SK-N-SH (cell line): Measurements from ENCODE around the gene EHD1. TPM values are rescaled to one million over a fixed set of nuclear protein-coding genes. Genes with fewer than 3 reads are reported as not detected.

ENCODE experiments used
- CTCF ChIA-PET: fragments of 300-600, 350-600 bp; formaldehyde crosslinking; extraction: SDS; loops from one replicate; lab custom pipeline; 2021; lab: Yijun Ruan, JAX
- POLR2A ChIA-PET: fragments of 350-600 bp; sonication (Branson Sonifier 250); formaldehyde crosslinking; extraction: SDS; loops from one replicate; lab custom pipeline; 2020; ENCODE audit warnings: antibody characterized with exemption, inconsistent platforms; lab: Yijun Ruan, JAX
- DNase-seq: peaks from one replicate; pipeline ENCODE4 v3.0.0; 2012
- H2AFZ ChIP-seq: fragments of 200-600 bp; sonication (generic); 2 replicates; pipeline ENCODE4 v1.8.1; 2016; ENCODE audit warnings: antibody characterized with exemption, mild to moderate bottlenecking, low read depth
- H3F3A ChIP-seq: fragments of 200-600 bp; sonication (generic); replicated peaks from 2 replicates; pipeline ENCODE3; 2016; ENCODE audit warnings: antibody characterized with exemption, mild to moderate bottlenecking; ENCODE audit not compliant: insufficient read depth
- H3K27ac ChIP-seq, 2 experiments: fragments of 200-500 bp in 1 of 2; fragments of 200-600 bp in 1 of 2; sonication (Bioruptor generic) in 1 of 2; sonication (generic), shearing (Covaris generic) in 1 of 2; 2 replicates each; pipeline versions ENCODE4 v1.5.1 to v1.6.1; 2014 to 2016; ENCODE audit warnings: low read depth in 2 of 2, inconsistent platforms in 1 of 2, low read length in 1 of 2, mild to moderate bottlenecking in 1 of 2, mixed read lengths in 1 of 2
- H3K27me3 ChIP-seq: fragments of 200-600 bp; sonication (generic), shearing (Covaris generic); 2 replicates; pipeline ENCODE4 v1.6.1; 2016; ENCODE audit warnings: mixed run types; ENCODE audit not compliant: insufficient read depth
- H3K36me3 ChIP-seq, 2 experiments: fragments of 200-500 bp in 1 of 2; fragments of 200-600 bp in 1 of 2; sonication (Bioruptor generic) in 1 of 2; sonication (generic) in 1 of 2; replicated peaks in 1 of 2; 2 replicates each; pipeline versions ENCODE3 to v1.5.1; 2014 to 2016; ENCODE audit warnings: low read length in 1 of 2, mild to moderate bottlenecking in 1 of 2; ENCODE audit not compliant: insufficient read depth in 2 of 2, control insufficient read depth in 1 of 2
- H3K4me1 ChIP-seq, 2 experiments: fragments of 200-500 bp in 1 of 2; fragments of 200-600 bp in 1 of 2; sonication (Bioruptor generic) in 1 of 2; sonication (generic), shearing (Covaris generic) in 1 of 2; 2 replicates each; pipeline versions ENCODE4 v1.5.1 to v1.6.1; 2014 to 2016; ENCODE audit warnings: low read depth in 1 of 2, low read length in 1 of 2, mixed run types in 1 of 2; ENCODE audit not compliant: insufficient read depth in 2 of 2, control insufficient read depth in 1 of 2
- H3K4me2 ChIP-seq: fragments of 200-600 bp; sonication (generic), shearing (Covaris generic); 2 replicates; pipeline ENCODE4 v1.6.1; 2017; ENCODE audit warnings: mixed run types
- H3K4me3 ChIP-seq, 2 experiments: fragments of 200-500 bp in 1 of 2; fragments of 200-600 bp in 1 of 2; sonication (Bioruptor generic) in 1 of 2; sonication (generic), shearing (Covaris generic) in 1 of 2; 2 replicates each; pipeline versions ENCODE4 v1.5.1 to v1.8.1; 2014 to 2016; ENCODE audit warnings: low read depth in 2 of 2, inconsistent platforms in 1 of 2, low read length in 1 of 2, mild to moderate bottlenecking in 1 of 2, mixed read lengths in 1 of 2, moderate library complexity in 1 of 2
- H3K79me2 ChIP-seq: fragments of 200-600 bp; sonication (generic); 2 replicates; pipeline ENCODE4 v1.8.1; 2017; ENCODE audit warnings: mild to moderate bottlenecking; ENCODE audit not compliant: insufficient read depth
- H3K9ac ChIP-seq: fragments of 200-600 bp; sonication (generic); 2 replicates; pipeline ENCODE4 v1.6.1; 2017; ENCODE audit warnings: mixed run types
- H3K9me2 ChIP-seq: fragments of 200-600 bp; sonication (generic); 2 replicates; pipeline ENCODE4 v1.6.1; 2017; ENCODE audit warnings: mixed run types
- H3K9me3 ChIP-seq: fragments of 200-600 bp; sonication (generic); 2 replicates; pipeline ENCODE4 v1.6.1; 2017; ENCODE audit warnings: mixed run types, mild to moderate bottlenecking, moderate library complexity
- H4K20me1 ChIP-seq: fragments of 200-600 bp; sonication (generic); 2 replicates; pipeline ENCODE4 v1.6.1; 2017; ENCODE audit warnings: mild to moderate bottlenecking, mixed run types; ENCODE audit not compliant: insufficient read depth
- ELF1 ChIP-seq: IDR thresholded peaks from 2 replicates; pipeline ENCODE4 v1.4.0; 2012
- FOXJ3 ChIP-seq: sonication (generic); formaldehyde crosslinking; IDR thresholded peaks from 2 replicates; pipeline ENCODE4 v1.5.1; 2020; ENCODE audit warnings: mild to moderate bottlenecking, missing genetic modification reagents
- IRF3 ChIP-seq: fragments of 150-350 bp; IDR thresholded peaks from 2 replicates; pipeline ENCODE4 v1.6.1; 2016; ENCODE audit warnings: mild to moderate bottlenecking, low read depth, low read length
- NFIC ChIP-seq: IDR thresholded peaks from 2 replicates; pipeline ENCODE4 v1.4.0; 2012; ENCODE audit warnings: borderline replicate concordance
- REST ChIP-seq: IDR thresholded peaks from 2 replicates; pipeline ENCODE4 v1.6.1; 2012; ENCODE audit warnings: mild to moderate bottlenecking, low read depth, low read length, moderate library complexity
- RXRA ChIP-seq: IDR thresholded peaks from 2 replicates; pipeline ENCODE4 v1.4.0; 2012; ENCODE audit warnings: low read depth, mild to moderate bottlenecking, borderline replicate concordance
- WGBS: methylation state at CpG from one replicate; pipeline ENCODE4 v1.1.6; 2017; ENCODE audit warnings: low lambda C conversion rate; 5-methylcytosine and 5-hydroxymethylcytosine counted together
- polyA plus RNA-seq, 3 experiments: library from polyadenylated mRNA; depleted of rRNA; stranded (reverse); fragments of >200 nt; gene quantifications; 2 replicates each; pipeline ENCODE4 v1.2.3, GENCODE V29; 2012

EHD1 gene
- polyA plus RNA-seq, 1 of the 3 experiments (the other 2 are of a cell fraction), result 93.3 TPM

- Histone ChIP-seq H3K79me2 (no peaks in the 10 kb centered on the region), H3K9ac (no peak overlapping the region), H3K9me2 (no peaks in the 10 kb centered on the region), H2AFZ (no peak overlapping the region), H3K9me3 (no peaks in the 10 kb centered on the region), H3K4me3 (no peak overlapping the region), H3K4me2 (no peak overlapping the region), H3K27ac (no peak overlapping the region), H3K36me3 (no peaks in the 10 kb centered on the region), H3F3A (no peaks in the 10 kb centered on the region), H4K20me1 (no peaks in the 10 kb centered on the region), H3K27me3 (no peaks in the 10 kb centered on the region), H3K4me1 (peaks cover 0 to 5% of the 10 kb centered on the region in 2 experiments; a peak in 1 of 4 replicates)
- ChIA-PET CTCF (no interaction called here), POLR2A (no interaction called here)
- DNase-seq, result no peak
- no peak for TF ChIP-seq REST
- TF ChIP-seq NFIC, result no peak
- no peak for TF ChIP-seq RXRA
- no peak for TF ChIP-seq ELF1
- 91% methylated on average over 15 of the region's 21 CpGs for WGBS
Observed at GRCh38 chr11:64832467-64833197, 45.8 kb downstream of the EHD1 start.

GRCh38 chr11:64831411-64831891 lies 47.0 kb downstream of the EHD1 start:
- Histone ChIP-seq H3K9me2 (no peaks in the 10 kb centered on the region), H3K9ac (no peak overlapping the region), H3K9me3 (no peaks in the 10 kb centered on the region)
- POLR2A ChIA-PET, result no interaction called here
- TF ChIP-seq FOXJ3 (CRISPR knock-in tag), result no peak
- TF ChIP-seq IRF3, result no peak
- TF ChIP-seq, all 33 proteins: peak for 0
- Histone ChIP-seq H3K4me1 (peaks cover 0 to 5% of the 10 kb centered on the region in 2 experiments; a peak in 1 of 4 replicates), H4K20me1 (no peaks in the 10 kb centered on the region), H3K27me3 (no peaks in the 10 kb centered on the region), H3K36me3 (no peaks in the 10 kb centered on the region), H3K79me2 (no peaks in the 10 kb centered on the region), H3K4me3 (no peak overlapping the region), H3K4me2 (no peak overlapping the region), H3F3A (no peaks in the 10 kb centered on the region), H2AFZ (no peak overlapping the region), H3K27ac (no peak overlapping the region)
- no peak for DNase-seq
- WGBS, result 87% methylated on average over 13 of the region's 24 CpGs
- CTCF ChIA-PET, result interaction anchor here (1.7 to 1.8 kb wide), 2 partner anchors 13 to 15 kb away, joined by 5 to 7 read pairs; partner anchors contain the start of gene CDC42BPG
